Measurements from ENCODE around the gene VANGL1. TPM values are rescaled to one million over a fixed set of nuclear protein-coding genes. Genes with fewer than 3 reads are reported as not detected.

The VANGL1 gene
- total RNA-seq, 1 experiment from 2014 or later: 13.6 TPM

GRCh38 chr1:115642168-115643072, 650 bp downstream of the VANGL1 start:
- H2BK12ac ChIP-seq (ENCODE audit: insufficient read length, low read depth, low read length): no peak overlapping the region
- H3K23me2 ChIP-seq (ENCODE audit: insufficient read length, low read depth, low read length, poor library complexity, severe bottlenecking): peaks cover 7% of the 10 kb centered on the region
- H4K5ac ChIP-seq (ENCODE audit: insufficient read length, low read depth, low read length): no peak overlapping the region
- peak; percentile 44 for DNase-seq
- no peak overlapping the region for H3K23ac ChIP-seq (ENCODE audit: insufficient read length, low read depth, low read length)
- no CpG with 5 or more reads among the region's 78 CpGs for WGBS (ENCODE audit: extremely low coverage, insufficient read length, low lambda C conversion rate)
- no peaks in the 10 kb centered on the region; the same call in 1 of the 2 replicates for H3K27me3 ChIP-seq (ENCODE audit: insufficient read depth, low read length)
- peak overlapping the region; percentile 86 to 91 for H3K4me3 Mint-ChIP-seq
- peak overlapping the region; percentile 82 for H3K4me2 ChIP-seq (ENCODE audit: insufficient read depth, insufficient read length, low read length)
- H2AK5ac ChIP-seq (ENCODE audit: insufficient read length, low read length): no peak overlapping the region
- no peak overlapping the region for H3K9ac ChIP-seq (ENCODE audit: extremely low read depth, insufficient read length, low read length)
- no peak overlapping the region for H2BK20ac ChIP-seq (ENCODE audit: low read depth, low read length, poor library complexity, severe bottlenecking)
- no peak overlapping the region for H3T11ph ChIP-seq (ENCODE audit: low read length)
- peaks cover 5% of the 10 kb centered on the region for H3K79me1 ChIP-seq (ENCODE audit: insufficient read depth, low read depth, low read length, poor library complexity, severe bottlenecking)
- H3K27ac Mint-ChIP-seq: peak overlapping the region in 2 of 3 experiments; percentile 38 to 80; a peak in 1 of 7 replicates
- H3K36me3 Mint-ChIP-seq (ENCODE audit: insufficient read depth in 1 of 3, low read depth in 3 of 3): peaks cover 5 to 25% (median 10%) of the 10 kb centered on the region in 3 experiments; a peak in 6 of 7 replicates
- H3K27me3 Mint-ChIP-seq (ENCODE audit: low read depth): peaks cover 16% of the 10 kb centered on the region
- peaks cover 3% of the 10 kb centered on the region; the same call in 1 of the 2 replicates for H3K79me2 ChIP-seq (ENCODE audit: insufficient read depth, low read length)
- H2BK5ac ChIP-seq (ENCODE audit: insufficient read length, low read length): no peak overlapping the region
- no peaks in the 10 kb centered on the region for H3K4me1 ChIP-seq (ENCODE audit: insufficient read depth, low read length)
- H4K8ac ChIP-seq (replicated peaks; ENCODE audit: insufficient read length, low read depth, low read length): no peak overlapping the region
- no peaks in the 10 kb centered on the region for H3K9me3 ChIP-seq (ENCODE audit: control insufficient read depth, low read depth, low read length)
- H3K27ac ChIP-seq (ENCODE audit: insufficient read length, low read depth, low read length): no peak overlapping the region
- H3K4ac ChIP-seq (ENCODE audit: low read depth, low read length): no peak overlapping the region; the same call in 1 of the 2 replicates
- peak overlapping the region; percentile 55 for H3K18ac ChIP-seq (ENCODE audit: insufficient read length, low read depth, low read length)
- H2BK15ac ChIP-seq (ENCODE audit: low read depth, low read length): no peak overlapping the region
- no peak overlapping the region for H2BK120ac ChIP-seq (ENCODE audit: low read depth, low read length, poor library complexity, severe bottlenecking)
- H3K56ac ChIP-seq (ENCODE audit: insufficient read length, low read depth, low read length): no peak overlapping the region
- no peak overlapping the region for H4K91ac ChIP-seq (ENCODE audit: insufficient read length, low read depth, low read length)
- H3K9me3 Mint-ChIP-seq: peaks cover 20 to 25% of the 10 kb centered on the region in 2 experiments
- no peak overlapping the region for H2AFZ ChIP-seq (ENCODE audit: low read length)
- TF ChIP-seq CTCF (conservative IDR thresholded peaks at IDR 0.05): peak; percentile 26; the same call in 1 of the 3 replicates
- peaks cover 11 to 23% of the 10 kb centered on the region in 2 experiments for H3K4me1 Mint-ChIP-seq
- no peaks in the 10 kb centered on the region for H4K20me1 ChIP-seq (ENCODE audit: control insufficient read depth, insufficient read depth, insufficient read length)
- H3K14ac ChIP-seq (ENCODE audit: insufficient read depth, low read length): peak overlapping the region; percentile 59; the same call in 1 of the 2 replicates

Measured in H9 (cell line).